Measurements from ENCODE around the gene RGL2.

DNA sequence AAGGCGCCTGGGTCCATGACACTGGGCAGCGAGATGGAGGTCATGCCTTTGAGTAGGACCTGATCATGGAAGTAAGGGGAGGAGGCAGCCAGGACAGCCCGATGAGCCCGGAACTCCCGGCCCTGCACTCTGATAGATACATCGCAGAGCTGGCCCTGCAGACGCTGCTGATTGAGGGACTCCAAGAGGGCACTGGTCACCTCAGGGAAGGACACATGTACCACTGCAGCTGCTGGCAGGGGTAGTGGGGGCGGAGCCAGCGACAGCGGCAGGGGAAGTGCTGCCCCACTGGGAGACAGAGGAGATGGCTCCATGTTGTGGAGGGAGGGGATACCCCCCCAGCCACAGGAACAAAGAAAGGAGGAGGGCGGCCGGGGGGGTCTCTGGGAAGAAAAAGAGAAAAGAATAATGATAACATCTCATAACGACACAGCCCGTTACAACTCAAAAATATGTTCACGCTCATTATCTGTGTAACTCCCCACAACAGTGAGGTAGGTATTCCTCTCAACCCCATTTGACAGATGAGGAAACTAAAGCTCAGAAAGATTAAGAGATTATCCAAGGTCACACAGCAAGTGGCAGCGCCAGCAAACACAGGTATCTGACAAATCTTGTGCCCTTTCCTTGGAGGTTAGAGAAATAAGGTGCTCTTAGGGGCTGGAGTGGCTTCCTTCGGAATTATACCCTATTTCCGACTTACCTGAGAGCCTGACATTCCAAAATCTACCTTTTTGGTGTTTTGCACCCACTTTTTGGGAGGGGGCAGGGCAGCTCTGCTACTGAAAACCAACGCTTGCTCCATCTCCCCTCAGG is 18.1 kb upstream of the RGL2 start:
- TF ChIP-seq, protein P1, sequence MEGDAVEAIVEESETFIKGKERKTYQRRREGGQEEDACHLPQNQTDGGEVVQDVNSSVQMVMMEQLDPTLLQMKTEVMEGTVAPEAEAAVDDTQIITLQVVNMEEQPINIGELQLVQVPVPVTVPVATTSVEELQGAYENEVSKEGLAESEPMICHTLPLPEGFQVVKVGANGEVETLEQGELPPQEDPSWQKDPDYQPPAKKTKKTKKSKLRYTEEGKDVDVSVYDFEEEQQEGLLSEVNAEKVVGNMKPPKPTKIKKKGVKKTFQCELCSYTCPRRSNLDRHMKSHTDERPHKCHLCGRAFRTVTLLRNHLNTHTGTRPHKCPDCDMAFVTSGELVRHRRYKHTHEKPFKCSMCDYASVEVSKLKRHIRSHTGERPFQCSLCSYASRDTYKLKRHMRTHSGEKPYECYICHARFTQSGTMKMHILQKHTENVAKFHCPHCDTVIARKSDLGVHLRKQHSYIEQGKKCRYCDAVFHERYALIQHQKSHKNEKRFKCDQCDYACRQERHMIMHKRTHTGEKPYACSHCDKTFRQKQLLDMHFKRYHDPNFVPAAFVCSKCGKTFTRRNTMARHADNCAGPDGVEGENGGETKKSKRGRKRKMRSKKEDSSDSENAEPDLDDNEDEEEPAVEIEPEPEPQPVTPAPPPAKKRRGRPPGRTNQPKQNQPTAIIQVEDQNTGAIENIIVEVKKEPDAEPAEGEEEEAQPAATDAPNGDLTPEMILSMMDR (IDR thresholded peaks at IDR 0.05; ENCODE audit: insufficient read depth, low read length) = no peak
- TF ChIP-seq, protein P2, sequence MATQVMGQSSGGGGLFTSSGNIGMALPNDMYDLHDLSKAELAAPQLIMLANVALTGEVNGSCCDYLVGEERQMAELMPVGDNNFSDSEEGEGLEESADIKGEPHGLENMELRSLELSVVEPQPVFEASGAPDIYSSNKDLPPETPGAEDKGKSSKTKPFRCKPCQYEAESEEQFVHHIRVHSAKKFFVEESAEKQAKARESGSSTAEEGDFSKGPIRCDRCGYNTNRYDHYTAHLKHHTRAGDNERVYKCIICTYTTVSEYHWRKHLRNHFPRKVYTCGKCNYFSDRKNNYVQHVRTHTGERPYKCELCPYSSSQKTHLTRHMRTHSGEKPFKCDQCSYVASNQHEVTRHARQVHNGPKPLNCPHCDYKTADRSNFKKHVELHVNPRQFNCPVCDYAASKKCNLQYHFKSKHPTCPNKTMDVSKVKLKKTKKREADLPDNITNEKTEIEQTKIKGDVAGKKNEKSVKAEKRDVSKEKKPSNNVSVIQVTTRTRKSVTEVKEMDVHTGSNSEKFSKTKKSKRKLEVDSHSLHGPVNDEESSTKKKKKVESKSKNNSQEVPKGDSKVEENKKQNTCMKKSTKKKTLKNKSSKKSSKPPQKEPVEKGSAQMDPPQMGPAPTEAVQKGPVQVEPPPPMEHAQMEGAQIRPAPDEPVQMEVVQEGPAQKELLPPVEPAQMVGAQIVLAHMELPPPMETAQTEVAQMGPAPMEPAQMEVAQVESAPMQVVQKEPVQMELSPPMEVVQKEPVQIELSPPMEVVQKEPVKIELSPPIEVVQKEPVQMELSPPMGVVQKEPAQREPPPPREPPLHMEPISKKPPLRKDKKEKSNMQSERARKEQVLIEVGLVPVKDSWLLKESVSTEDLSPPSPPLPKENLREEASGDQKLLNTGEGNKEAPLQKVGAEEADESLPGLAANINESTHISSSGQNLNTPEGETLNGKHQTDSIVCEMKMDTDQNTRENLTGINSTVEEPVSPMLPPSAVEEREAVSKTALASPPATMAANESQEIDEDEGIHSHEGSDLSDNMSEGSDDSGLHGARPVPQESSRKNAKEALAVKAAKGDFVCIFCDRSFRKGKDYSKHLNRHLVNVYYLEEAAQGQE (IDR thresholded peaks at IDR 0.05; ENCODE audit: insufficient replicate concordance, low read depth) = no peak
- TF ChIP-seq POLR2AphosphoS5 (IDR thresholded peaks at IDR 0.05; ENCODE audit: low read depth) = no peak
